Right atrium auricular region (tissue), 2 donors: ENCODE data around the gene DNM2. TPM values are rescaled to one million over a fixed set of nuclear protein-coding genes. Genes with fewer than 3 reads are reported as not detected.
A peak's percentile ranks its signal among the peaks of the same experiment; 100 is the strongest.

Experiments used
- DNase-seq: peaks from one replicate; pipeline ENCODE4 v3.0.0-alpha.2; 2019; ENCODE audit warnings: low spot score
- H3K27ac ChIP-seq, 2 donors: fragments of 200-600 bp; sonication (generic); 1 replicate in 1 of 2; 2 replicates in 1 of 2; pipeline ENCODE4 v1.5.1; 2016 to 2019
- H3K27me3 ChIP-seq, 2 donors: fragments of 200-600 bp; sonication (generic); one replicate each; pipeline versions ENCODE4 v1.5.1 to v1.6.0; 2017 to 2019
- H3K36me3 ChIP-seq: fragments of 200-600 bp; sonication (generic); one replicate; pipeline ENCODE4 v1.5.1; 2016
- H3K4me1 ChIP-seq, 2 donors: fragments of 200-600 bp; sonication (generic); one replicate each; pipeline versions ENCODE4 v1.5.1 to v1.6.0; 2017 to 2019
- H3K4me3 ChIP-seq, 2 donors: fragments of 200-600 bp; sonication (generic); 1 replicate in 1 of 2; 2 replicates in 1 of 2; pipeline ENCODE4 v1.5.1; 2017 to 2019; ENCODE audit warnings: mild to moderate bottlenecking in 1 of 2, moderate library complexity in 1 of 2
- H3K9me3 ChIP-seq, 2 donors: fragments of 200-600 bp; sonication (generic); one replicate each; pipeline ENCODE4 v1.5.1; 2019
- total RNA-seq, 2 donors: library from RNA; depleted of rRNA; stranded (reverse); fragments of >200 nt; gene quantifications; one replicate each; pipeline ENCODE4 v1.1.0, GENCODE V29; 2016
- TF ChIP-seq, protein P1 (sequence below), 2 donors: fragments of 200-600 bp; sonication (generic); IDR thresholded peaks; one replicate each; pipeline ENCODE4 v1.5.1; 2019; ENCODE audit warnings: antibody characterized with exemption in 2 of 2

DNM2 gene
- total RNA-seq, 2 donors from 2014 or later: 111 to 144 TPM

DNA sequence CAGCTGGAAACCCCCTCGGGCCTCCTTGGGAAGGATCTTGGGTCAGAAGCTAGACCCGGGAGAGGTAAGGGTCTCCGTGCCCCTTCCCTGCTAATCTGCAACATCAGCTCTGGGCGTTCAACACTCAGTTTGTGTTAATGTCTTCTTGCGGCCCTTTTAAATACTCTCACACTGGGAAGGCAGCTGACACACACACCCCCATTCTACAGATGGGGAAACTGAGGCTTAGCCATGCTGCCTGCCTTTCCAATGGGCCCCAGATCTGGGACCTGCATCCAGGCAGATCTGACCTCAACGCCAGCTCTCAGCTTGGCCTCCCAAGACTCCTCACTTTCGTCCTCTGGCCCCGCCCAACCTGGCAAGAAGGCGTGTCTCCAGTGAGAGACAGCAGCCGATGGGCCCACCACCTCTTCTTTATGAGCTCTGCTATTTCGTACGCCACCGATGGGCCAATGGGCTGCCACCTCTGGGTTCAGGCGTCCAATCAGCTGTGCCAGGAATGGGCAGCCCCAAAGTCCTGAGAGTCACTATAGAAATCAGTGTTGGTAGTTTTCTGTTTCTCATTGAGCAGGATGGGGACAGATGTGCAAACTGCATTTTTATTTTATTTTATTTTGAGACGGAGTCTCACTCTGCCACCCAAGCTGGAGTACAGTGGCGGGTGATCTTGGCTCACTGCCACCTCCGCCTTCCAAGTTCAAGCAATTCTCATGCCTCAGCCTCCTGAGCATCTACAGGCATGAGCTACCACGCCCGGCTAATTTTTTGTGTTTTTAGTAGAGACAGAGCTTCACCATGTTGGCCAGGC is 43.8 kb downstream of the DNM2 start:
- DNase-seq: no peak

GRCh38 chr19:10762656-10763055 is 44.8 kb downstream of the DNM2 start:
- Histone ChIP-seq H3K9me3 (no peaks in the 10 kb centered on the region), H3K36me3 (peaks cover 16% of the 10 kb centered on the region), H3K27ac (peak overlapping the region; percentile 93 to 95), H3K27me3 (no peaks in the 10 kb centered on the region), H3K4me1 (peaks cover 0 to 83% of the 10 kb centered on the region in 2 donors), H3K4me3 (no peak overlapping the region)
- no peak for DNase-seq
- TF ChIP-seq, protein P1, sequence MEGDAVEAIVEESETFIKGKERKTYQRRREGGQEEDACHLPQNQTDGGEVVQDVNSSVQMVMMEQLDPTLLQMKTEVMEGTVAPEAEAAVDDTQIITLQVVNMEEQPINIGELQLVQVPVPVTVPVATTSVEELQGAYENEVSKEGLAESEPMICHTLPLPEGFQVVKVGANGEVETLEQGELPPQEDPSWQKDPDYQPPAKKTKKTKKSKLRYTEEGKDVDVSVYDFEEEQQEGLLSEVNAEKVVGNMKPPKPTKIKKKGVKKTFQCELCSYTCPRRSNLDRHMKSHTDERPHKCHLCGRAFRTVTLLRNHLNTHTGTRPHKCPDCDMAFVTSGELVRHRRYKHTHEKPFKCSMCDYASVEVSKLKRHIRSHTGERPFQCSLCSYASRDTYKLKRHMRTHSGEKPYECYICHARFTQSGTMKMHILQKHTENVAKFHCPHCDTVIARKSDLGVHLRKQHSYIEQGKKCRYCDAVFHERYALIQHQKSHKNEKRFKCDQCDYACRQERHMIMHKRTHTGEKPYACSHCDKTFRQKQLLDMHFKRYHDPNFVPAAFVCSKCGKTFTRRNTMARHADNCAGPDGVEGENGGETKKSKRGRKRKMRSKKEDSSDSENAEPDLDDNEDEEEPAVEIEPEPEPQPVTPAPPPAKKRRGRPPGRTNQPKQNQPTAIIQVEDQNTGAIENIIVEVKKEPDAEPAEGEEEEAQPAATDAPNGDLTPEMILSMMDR (IDR thresholded peaks at IDR 0.05): no peak

More for the DNA sequence above, 43.8 kb downstream of the DNM2 start:
- Histone ChIP-seq H3K9me3 (no peaks in the 10 kb centered on the region), H3K4me1 (peaks cover 0 to 83% of the 10 kb centered on the region in 2 donors), H3K27ac (peak overlapping the region; percentile 93 to 95), H3K27me3 (no peaks in the 10 kb centered on the region), H3K4me3 (no peak overlapping the region), H3K36me3 (peaks cover 16% of the 10 kb centered on the region)
- TF ChIP-seq, protein P1 (IDR thresholded peaks at IDR 0.05): no peak

DNA sequence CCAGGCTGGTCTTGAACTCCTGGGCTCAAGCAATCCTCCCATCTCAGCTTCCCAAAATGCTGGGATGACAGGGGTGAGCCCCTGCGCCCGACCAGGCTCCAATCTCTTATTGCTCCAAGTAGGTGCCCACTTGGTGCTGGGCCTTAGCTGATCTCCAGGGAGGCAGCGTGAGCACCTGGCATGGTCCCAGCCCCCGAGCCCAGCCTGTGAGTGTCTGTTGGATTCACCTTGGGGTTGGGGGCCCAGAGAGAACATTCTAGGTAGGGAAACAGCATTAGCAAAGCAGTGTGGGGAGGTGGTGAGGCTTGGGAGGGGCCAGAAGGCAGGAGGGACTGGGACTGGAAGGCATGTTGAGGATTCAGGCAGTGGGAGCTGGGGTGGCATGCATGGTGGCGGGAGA is 45.5 kb downstream of the DNM2 start:
- Histone ChIP-seq H3K9me3 (no peaks in the 10 kb centered on the region), H3K4me3 (no peak overlapping the region), H3K27ac (peak overlapping the region; percentile 93 to 95), H3K27me3 (no peaks in the 10 kb centered on the region), H3K4me1 (peaks cover 0 to 90% of the 10 kb centered on the region in 2 donors), H3K36me3 (peaks cover 16% of the 10 kb centered on the region)
- DNase-seq: no peak
- TF ChIP-seq, protein P1 (IDR thresholded peaks at IDR 0.05): no peak

DNA sequence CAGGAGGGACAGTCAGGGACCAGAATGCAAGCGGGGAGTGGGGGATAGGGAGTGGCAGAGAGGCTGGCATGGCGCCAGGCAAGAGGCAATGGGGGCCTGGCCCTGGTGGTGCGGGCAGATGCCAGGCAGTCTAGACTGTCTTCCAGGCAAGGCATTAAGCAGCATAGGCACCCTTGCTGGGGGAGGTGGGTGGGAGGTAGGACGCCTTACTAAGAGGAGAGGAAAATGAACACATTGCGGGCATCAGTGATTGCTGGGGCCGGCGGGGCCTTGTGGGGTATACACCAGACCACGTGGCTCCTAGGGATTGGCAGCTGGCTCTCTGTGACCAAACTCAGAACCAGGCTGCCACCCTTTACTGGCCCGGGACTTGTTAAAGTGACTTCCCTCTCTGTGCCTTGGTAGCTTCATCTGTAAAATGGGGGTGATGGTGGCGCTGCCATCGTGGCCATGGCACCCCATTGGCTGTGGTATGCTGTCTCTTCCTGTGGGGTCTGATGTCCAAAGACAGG is 46.0 kb downstream of the DNM2 start:
- DNase-seq: no peak
- peaks cover 16% of the 10 kb centered on the region for H3K36me3 ChIP-seq
- peaks cover 0 to 95% of the 10 kb centered on the region in 2 donors for H3K4me1 ChIP-seq
- H3K4me3 ChIP-seq: no peak overlapping the region
- no peaks in the 10 kb centered on the region for H3K9me3 ChIP-seq
- H3K27ac ChIP-seq: peak overlapping the region; percentile 93 to 95
- H3K27me3 ChIP-seq: no peaks in the 10 kb centered on the region
- TF ChIP-seq, protein P1 (IDR thresholded peaks at IDR 0.05): no peak

DNA sequence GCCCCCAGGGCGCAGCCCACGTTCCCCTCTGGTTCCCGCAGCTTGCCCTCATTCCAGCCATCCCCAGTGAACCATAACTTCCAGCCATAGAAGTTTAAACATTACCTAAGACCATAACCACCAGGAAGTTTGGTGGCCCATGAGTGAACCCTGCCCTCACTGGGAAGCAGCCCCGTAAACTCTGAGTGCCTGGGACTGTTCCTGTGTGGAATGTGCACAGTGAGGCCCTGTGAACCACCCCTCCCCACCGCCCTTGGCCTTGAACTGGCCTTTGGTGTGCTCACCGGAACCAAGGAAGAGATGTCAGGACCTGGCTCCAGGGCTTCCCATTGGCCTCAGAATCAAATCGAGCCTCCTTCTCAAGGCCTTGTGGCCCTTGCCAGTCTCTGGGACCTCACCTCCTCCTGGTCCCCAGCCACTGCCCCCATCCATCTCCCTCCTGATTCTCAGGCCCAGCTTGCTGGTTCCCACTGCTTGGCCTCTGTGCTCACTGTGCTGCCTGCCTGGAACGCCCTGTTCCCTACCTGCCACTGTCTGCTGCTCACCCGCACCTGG is 46.5 kb downstream of the DNM2 start:
- peak overlapping the region; percentile 93 to 95 for H3K27ac ChIP-seq
- H3K36me3 ChIP-seq: peaks cover 16% of the 10 kb centered on the region
- TF ChIP-seq, protein P1 (IDR thresholded peaks at IDR 0.05): no peak
- H3K9me3 ChIP-seq: no peaks in the 10 kb centered on the region
- DNase-seq: no peak
- no peaks in the 10 kb centered on the region for H3K27me3 ChIP-seq
- no peak overlapping the region for H3K4me3 ChIP-seq
- peaks cover 0 to 97% of the 10 kb centered on the region in 2 donors for H3K4me1 ChIP-seq
